Rectal smooth muscle tissue (tissue), 1 donor: ENCODE results near the gene NRG3.
"Not testable (repeated sequence)": the region's sequence is repeated elsewhere in the genome, so short reads cannot be mapped to it uniquely, and the experiment has no call there.

ENCODE experiments used
- H3K27ac ChIP-seq: one replicate; pipeline ENCODE4 v1.7.0; 2013; ENCODE audit warnings: low read depth, low read length, inconsistent platforms
- H3K27me3 ChIP-seq: one replicate; pipeline ENCODE4 v1.7.0; 2013; ENCODE audit warnings: low read length; ENCODE audit not compliant: control insufficient read depth, insufficient read depth
- H3K36me3 ChIP-seq: one replicate; pipeline ENCODE4 v1.7.0; 2013; ENCODE audit warnings: low read length; ENCODE audit not compliant: control insufficient read depth, insufficient read depth
- H3K4me1 ChIP-seq: one replicate; pipeline ENCODE4 v1.7.0; 2013; ENCODE audit warnings: low read length; ENCODE audit not compliant: control insufficient read depth, insufficient read depth
- H3K4me3 ChIP-seq: one replicate; pipeline ENCODE4 v1.7.0; 2013; ENCODE audit warnings: low read length
- H3K9ac ChIP-seq: one replicate; pipeline ENCODE4 v1.7.0; 2013; ENCODE audit warnings: low read length

NRG3 gene

DNA sequence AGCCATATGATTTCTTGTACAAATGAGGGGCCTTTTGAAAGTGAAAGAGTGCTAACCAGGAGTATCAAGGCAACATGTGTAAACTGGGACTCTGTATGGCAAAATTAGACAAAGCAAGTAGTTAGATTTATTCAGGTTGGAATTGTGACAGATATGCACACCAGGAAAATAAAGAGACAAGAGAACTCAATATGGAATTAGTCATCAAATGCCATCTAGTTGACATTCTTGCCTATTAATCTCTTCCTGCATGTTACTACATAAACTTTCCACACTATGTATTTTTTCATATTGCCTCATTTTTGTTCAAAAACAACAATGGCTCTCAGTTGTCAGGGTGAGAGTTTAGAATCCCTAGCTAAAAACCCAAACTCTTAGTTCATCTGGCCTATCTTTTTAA, 799.0 kb downstream of the NRG3 start:
- H3K4me1 ChIP-seq: no peaks in the 10 kb centered on the region
- H3K27ac ChIP-seq: no peak overlapping the region
- H3K4me3 ChIP-seq: no peak overlapping the region

DNA sequence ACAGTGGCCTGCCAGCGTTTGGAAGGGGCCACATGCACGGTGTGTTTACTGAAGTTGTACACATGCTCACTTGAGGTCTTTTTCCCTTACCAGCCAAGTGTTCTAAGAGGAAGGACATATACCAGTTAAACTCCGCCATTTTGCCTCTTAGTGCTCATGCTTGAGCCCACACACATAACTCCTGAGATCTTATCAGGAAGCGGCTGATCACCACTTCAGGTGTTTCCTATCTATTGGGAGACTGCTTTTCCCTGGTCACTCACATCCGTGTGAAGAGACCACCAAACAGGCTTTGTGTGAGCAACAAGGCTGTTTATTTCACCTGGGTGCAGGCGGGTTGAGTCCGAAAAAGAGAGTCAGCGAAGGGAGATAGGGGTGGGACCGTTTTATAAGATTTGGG, 802.9 kb downstream of the NRG3 start:
- not testable (repeated sequence) for H3K27ac ChIP-seq, H3K9ac ChIP-seq, H3K36me3 ChIP-seq, H3K4me1 ChIP-seq, H3K27me3 ChIP-seq, H3K4me3 ChIP-seq

More for the DNA sequence above, 799.0 kb downstream of the NRG3 start:
- Histone ChIP-seq H3K36me3 (no peaks in the 10 kb centered on the region), H3K27me3 (no peaks in the 10 kb centered on the region), H3K9ac (no peak overlapping the region)

DNA sequence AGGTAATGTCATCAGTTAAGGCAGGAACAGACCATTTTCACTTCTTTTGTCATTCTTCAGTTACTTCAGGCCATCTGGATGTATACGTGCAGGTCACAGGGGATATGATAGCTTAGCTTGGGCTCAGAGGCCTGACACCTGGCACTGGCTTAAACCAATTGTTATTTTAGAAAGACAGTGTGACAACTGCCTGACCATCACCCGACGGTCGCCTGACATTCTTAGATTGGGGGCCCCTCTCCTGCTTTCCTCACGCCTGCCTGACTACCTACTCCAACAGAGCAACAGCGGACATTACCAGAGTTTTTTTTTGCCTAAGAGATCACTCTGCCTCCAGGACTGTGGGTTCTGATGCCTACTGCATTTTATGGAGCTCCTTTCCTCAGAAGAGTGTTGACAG, 803.5 kb downstream of the NRG3 start:
- H3K4me3 ChIP-seq, H3K4me1 ChIP-seq, H3K36me3 ChIP-seq, H3K27ac ChIP-seq, H3K27me3 ChIP-seq, H3K9ac ChIP-seq: not testable (repeated sequence)

DNA sequence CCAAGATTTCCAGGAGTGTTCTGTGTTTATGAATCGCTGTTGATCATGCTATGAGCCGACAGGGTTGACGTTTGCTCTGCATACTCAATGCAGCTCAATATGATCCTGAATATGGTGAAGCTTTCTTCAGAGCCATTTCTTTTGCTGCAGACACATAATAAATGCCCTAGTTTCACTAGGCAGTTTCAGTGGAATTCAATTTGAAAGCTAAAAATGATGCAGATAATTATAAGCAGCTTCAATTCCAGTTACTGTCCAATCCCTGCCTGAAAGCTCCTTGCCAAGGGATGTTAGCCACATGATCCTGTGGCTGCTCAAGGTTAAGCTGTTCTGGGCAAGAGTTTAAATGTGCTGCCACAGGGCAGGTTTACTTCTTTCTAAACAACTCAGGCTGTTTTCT, 805.6 kb downstream of the NRG3 start:
- no peaks in the 10 kb centered on the region for H3K36me3 ChIP-seq
- H3K27me3 ChIP-seq: no peaks in the 10 kb centered on the region
- no peak overlapping the region for H3K27ac ChIP-seq
- no peak overlapping the region for H3K9ac ChIP-seq
- H3K4me3 ChIP-seq: no peak overlapping the region
- no peaks in the 10 kb centered on the region for H3K4me1 ChIP-seq

DNA sequence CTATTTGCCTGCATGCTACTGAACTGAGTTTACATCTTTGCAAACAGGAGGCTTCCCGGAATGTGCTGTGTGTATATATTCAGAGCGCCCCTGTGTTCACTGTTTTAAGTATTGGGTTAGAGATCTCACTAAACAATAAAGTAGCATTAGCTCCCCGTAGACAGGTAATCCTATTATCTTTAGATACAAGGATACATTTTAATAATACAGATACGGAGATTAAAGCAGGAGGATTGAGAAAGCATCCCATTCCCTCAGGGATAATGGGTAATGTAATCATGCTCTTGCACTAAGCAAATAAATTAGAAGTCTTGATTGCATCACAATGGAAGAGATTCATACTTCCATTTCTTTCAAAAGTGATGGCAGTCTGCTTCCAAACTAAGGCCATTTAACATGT, 809.0 kb downstream of the NRG3 start:
- Histone ChIP-seq H3K27me3 (no peaks in the 10 kb centered on the region), H3K4me3 (no peak overlapping the region), H3K9ac (no peak overlapping the region), H3K27ac (no peak overlapping the region), H3K4me1 (no peaks in the 10 kb centered on the region), H3K36me3 (no peaks in the 10 kb centered on the region)

DNA sequence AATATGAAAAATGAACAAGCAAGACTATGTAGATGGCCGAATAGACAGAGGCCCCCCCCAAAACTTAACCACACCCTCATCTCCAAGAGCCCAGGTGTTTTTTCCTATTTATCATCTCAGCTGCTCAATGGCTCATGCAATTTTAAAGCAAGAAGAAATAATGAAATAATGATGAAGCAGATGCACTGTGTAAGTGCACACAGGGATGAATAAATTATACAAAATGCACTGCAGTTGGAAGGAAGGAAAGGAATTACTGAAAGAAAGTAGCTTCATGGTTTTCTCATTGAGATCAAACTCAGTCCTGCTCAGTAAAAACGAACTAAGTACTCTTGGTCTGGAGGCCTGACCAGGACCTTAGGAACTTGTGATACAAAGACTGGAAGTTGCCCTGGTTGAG, 810.1 kb downstream of the NRG3 start:
- H3K9ac ChIP-seq: no peak overlapping the region
- H3K27me3 ChIP-seq: no peaks in the 10 kb centered on the region
- no peak overlapping the region for H3K27ac ChIP-seq
- no peaks in the 10 kb centered on the region for H3K36me3 ChIP-seq
- H3K4me3 ChIP-seq: no peak overlapping the region
- no peaks in the 10 kb centered on the region for H3K4me1 ChIP-seq

DNA sequence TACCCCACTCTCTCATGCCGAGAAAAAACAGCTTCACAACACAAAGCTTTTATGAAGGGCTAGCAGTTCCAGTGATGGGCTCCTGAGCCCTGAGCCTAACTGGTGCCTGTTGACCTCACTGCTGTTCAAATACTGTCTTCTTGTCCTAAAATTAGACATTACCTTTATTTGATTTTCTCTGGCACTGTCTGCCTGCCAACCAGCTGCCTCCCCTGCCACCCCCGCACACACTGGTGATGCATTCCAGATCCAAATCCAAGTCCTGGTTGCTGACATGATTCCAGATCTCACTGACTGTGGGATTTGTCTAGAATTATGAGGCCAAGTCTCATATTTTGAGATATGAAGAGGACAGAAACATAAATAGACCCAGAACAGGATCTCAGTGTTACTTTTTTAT, 816.2 kb downstream of the NRG3 start:
- H3K36me3 ChIP-seq: no peaks in the 10 kb centered on the region
- no peak overlapping the region for H3K4me3 ChIP-seq
- no peak overlapping the region for H3K27ac ChIP-seq
- peaks cover 4% of the 10 kb centered on the region for H3K4me1 ChIP-seq
- no peaks in the 10 kb centered on the region for H3K27me3 ChIP-seq
- no peak overlapping the region for H3K9ac ChIP-seq

DNA sequence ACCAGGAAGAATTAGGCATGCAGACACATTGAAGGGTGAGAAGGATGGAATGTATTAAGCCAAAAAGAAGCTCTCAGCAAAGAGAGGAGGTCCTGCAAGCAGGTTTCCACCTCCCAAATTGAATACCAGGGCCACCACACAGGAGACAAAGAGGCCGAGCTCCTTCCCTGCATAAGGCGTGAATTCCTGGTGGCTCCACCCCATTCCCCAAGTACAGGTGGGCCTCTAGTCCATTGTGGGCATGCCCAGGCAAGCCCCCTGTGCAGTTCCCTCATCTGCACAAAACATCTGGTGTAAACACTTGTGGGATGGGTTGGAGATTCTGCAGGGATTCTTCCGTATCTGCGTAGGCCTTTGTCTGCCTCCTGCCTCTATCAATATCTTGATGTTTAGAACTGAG, 817.5 kb downstream of the NRG3 start:
- H3K27me3 ChIP-seq: no peaks in the 10 kb centered on the region

DNA sequence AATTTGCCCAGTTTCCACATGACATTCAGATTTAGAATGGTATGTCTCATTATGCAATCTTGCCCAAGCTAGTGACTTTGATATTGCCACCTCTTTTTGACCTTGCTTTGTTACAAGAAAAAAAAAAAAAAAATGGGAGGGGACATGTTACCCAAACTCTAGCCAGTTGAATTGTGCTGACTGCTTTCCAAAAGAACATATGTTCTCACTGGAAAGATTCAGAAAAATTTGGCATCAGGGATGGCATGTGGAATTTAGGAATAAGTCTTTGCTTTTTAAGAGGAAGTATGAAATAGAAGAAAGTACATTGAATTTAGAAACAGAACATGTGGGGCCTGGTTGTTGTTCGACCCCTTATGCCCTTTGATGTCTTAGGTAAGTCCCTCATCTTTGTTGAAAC, 846.8 kb downstream of the NRG3 start:
- Histone ChIP-seq H3K27me3 (no peaks in the 10 kb centered on the region), H3K36me3 (no peaks in the 10 kb centered on the region), H3K27ac (no peak overlapping the region), H3K9ac (no peak overlapping the region), H3K4me1 (no peaks in the 10 kb centered on the region), H3K4me3 (no peak overlapping the region)

More for the DNA sequence above, 817.5 kb downstream of the NRG3 start:
- Histone ChIP-seq H3K9ac (no peak overlapping the region), H3K4me1 (peaks cover 4% of the 10 kb centered on the region), H3K27ac (no peak overlapping the region), H3K36me3 (no peaks in the 10 kb centered on the region), H3K4me3 (no peak overlapping the region)

DNA sequence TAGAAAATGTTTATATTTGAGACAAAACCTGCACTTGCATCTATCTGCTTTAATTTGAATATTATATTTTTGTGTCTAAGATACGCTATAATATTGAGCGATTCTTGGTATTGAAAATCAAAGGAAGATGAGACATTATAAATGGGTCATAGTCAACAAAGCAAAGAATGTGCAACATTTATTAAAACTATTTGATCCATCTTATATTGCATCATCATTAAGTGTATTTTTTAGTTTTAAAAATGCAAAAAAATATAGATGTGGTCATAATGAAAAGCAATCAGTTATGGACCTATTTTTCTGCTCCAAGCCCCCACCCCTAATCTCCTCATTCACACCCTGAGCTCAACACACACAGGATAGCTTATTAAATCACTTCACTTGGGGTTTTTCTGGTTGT, 847.3 kb downstream of the NRG3 start:
- no peaks in the 10 kb centered on the region for H3K36me3 ChIP-seq
- H3K4me1 ChIP-seq: no peaks in the 10 kb centered on the region
- H3K27ac ChIP-seq: no peak overlapping the region
- no peak overlapping the region for H3K4me3 ChIP-seq
- no peak overlapping the region for H3K9ac ChIP-seq
- H3K27me3 ChIP-seq: no peaks in the 10 kb centered on the region

DNA sequence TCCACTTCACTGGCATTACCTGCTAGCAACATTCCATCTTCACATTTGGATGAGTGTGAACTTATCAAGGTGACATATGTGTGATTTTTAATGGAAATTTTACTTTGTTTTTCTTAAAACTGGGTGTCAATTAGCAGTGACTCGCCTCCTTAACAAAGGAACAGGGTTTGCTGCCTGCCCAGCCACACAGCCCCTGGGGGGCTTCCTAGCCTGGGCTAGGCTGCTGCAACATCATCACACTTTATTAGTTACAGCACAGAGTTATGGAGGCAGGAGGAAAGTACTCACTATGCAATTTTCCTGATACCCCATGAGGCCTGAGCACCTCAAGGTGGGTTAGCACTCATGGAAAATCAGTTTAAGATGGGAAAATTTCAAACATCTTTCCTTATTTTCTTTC, 861.3 kb downstream of the NRG3 start:
- H3K27me3 ChIP-seq: no peaks in the 10 kb centered on the region
- H3K4me3 ChIP-seq: no peak overlapping the region
- no peaks in the 10 kb centered on the region for H3K4me1 ChIP-seq
- no peak overlapping the region for H3K27ac ChIP-seq
- no peaks in the 10 kb centered on the region for H3K36me3 ChIP-seq
- no peak overlapping the region for H3K9ac ChIP-seq

DNA sequence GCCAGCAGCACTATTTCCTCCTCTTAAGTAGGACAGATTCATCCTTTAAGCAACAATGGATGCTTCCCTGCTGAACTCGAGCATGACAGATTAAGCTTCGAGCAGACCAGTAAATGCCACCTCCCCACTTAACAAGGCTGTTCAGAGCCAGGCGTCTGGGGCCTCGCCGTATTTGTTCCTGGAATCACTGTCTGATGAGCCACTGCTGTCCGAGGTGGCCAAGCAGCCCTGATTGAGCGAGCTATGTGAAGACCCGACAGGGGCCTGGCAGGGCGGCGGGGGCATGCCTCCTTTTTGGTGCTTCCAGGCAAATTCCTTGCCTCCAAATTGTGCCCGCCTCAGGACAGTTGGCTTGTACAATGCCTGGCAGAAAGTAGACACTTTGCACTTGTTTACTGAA, 862.6 kb downstream of the NRG3 start:
- H3K36me3 ChIP-seq: no peaks in the 10 kb centered on the region
- H3K27me3 ChIP-seq: no peaks in the 10 kb centered on the region
- no peak overlapping the region for H3K27ac ChIP-seq
- no peak overlapping the region for H3K4me3 ChIP-seq
- no peaks in the 10 kb centered on the region for H3K4me1 ChIP-seq
- no peak overlapping the region for H3K9ac ChIP-seq

DNA sequence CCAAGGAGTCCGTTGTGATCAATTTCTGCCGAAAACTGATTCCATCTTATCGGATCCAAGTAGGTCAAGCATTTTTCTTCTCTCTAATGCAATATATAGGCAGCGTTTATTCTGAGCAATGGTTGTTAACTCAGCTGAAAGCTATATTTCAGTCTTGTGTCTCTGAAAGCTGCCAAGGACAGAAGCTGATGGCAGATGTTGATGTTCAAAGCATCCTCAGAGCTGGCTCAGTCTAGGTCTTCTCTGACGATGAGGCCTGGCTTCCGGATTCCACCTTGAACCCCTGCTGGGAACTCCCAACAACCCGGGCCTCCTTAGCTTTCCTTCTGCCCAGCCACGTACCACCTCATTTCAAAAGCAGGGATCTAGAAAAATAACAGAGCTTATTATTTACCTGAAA, 863.6 kb downstream of the NRG3 start:
- H3K9ac ChIP-seq: no peak overlapping the region
- no peaks in the 10 kb centered on the region for H3K27me3 ChIP-seq
- no peaks in the 10 kb centered on the region for H3K4me1 ChIP-seq
- no peak overlapping the region for H3K27ac ChIP-seq
- H3K36me3 ChIP-seq: no peaks in the 10 kb centered on the region
- H3K4me3 ChIP-seq: no peak overlapping the region

DNA sequence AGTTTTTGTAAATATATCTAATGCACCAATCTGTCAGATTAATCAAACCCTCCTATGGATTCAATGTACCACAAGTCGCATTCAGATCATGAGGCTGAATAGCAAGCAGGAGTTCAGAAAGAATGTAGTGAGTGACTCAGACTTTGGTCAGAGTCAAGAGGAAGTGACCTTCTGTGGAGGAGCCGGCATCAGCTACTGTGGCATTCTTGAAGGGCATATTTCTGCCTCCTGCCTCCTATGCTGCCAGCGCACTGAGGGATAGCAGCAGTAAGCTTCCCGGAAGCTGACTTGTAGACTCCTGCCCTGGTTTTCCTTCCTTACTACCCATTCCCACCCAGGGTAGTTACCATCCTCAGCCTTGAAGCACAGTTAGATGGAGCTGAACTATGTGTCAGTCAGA, 867.5 kb downstream of the NRG3 start:
- H3K36me3 ChIP-seq: no peaks in the 10 kb centered on the region
- no peak overlapping the region for H3K27ac ChIP-seq
- H3K4me1 ChIP-seq: no peaks in the 10 kb centered on the region

More for the DNA sequence above, 867.5 kb downstream of the NRG3 start:
- Histone ChIP-seq H3K9ac (no peak overlapping the region), H3K4me3 (no peak overlapping the region), H3K27me3 (no peaks in the 10 kb centered on the region)
